NCI-H226 (cell line): ENCODE measurements around the gene ATP9B.
"Not testable (repeated sequence)": the region's sequence is repeated elsewhere in the genome, so short reads cannot be mapped to it uniquely, and the experiment has no call there.

Source experiments
- DNase-seq: peaks from one replicate; pipeline ENCODE4 v3.0.0-alpha.2; 2015

ATP9B gene

GRCh38 chr18:79300413-79300812 lies 231.2 kb downstream of the ATP9B start:
- DNase-seq: no peak

- no peak for DNase-seq
Measured at GRCh38 chr18:79302120-79302519, 232.9 kb downstream of the ATP9B start.

DNA sequence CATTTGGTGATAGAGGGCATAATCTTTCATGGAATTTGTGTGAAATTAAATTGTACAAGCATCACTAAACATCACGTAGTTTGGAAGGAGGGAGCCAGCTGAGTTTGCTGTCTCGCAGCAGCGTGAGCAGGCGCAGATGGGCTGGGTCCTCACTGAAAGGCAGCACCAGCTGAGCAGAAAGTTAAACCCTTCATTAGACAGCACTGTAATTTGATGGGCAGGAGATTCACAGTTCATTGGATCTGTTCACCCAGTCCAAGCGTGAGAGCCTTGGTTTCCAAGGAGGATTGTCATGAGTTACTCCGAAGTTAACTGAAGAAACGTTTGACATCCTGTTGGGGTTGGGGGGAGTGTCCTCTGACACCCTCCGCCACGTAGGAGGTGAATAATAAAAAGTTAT lies 236.7 kb downstream of the ATP9B start:
- no peak for DNase-seq

DNA sequence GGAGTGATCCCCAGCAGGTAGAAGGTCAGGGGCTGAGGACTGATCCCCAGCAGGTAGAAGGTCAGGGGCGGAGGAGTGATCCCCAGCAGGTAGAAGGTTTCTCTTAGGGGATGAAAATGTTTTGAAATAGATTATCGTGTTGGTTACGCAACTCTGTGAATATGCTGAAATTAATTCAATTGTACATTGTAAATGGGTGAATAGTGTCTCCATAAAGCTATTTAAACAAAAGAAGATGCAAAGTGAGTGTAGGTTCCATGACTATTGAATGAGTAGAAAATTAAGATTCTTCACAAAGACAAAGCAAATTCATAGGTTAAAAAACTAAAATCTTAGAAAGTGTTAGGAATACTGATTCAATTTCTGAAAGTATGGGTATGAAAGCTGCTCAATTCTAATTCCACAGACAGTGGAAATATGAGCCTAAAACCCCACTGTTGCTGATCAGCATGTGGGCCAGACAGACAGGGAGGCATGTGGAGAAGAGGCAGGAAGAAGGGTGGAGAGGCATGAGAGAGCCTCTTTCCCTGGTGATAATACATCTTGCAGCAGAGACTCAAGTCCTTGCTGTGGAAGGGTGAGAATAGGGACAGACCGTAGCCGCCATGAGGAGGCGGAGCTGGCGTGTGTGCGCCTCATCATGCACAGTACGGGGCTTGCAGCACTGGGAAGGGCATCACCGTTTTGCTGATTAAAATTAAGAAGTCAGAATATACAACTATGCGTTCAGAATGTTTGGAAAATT lies 240.6 kb downstream of the ATP9B start:
- no peak for DNase-seq

- no peak for DNase-seq
Measured at GRCh38 chr18:79314838-79315388, 245.7 kb downstream of the ATP9B start.

GRCh38 chr18:79315596-79315995 lies 246.4 kb downstream of the ATP9B start:
- no peak for DNase-seq

DNA sequence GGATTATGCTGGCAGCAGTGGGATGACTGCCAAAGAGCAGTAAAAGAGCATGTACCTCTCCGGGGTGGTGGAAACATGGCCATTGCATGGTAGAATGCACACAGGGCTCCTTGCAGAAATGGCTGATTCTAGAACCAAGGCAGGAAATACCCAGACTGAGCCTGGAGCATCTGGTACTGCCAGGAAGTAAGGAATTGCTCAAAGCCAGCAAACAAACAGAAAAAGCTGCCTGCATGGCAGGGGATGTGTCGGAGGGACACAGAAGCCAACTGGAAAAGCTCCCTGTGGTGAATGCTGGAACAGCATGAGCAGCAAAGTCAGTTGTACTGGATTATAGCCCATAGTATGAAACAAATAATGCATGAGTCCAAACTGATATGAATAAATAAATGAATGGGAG lies 248.5 kb downstream of the ATP9B start:
- no peak for DNase-seq

- DNase-seq: no peak
Measured at GRCh38 chr18:79318142-79318673, 249.0 kb downstream of the ATP9B start.

DNA sequence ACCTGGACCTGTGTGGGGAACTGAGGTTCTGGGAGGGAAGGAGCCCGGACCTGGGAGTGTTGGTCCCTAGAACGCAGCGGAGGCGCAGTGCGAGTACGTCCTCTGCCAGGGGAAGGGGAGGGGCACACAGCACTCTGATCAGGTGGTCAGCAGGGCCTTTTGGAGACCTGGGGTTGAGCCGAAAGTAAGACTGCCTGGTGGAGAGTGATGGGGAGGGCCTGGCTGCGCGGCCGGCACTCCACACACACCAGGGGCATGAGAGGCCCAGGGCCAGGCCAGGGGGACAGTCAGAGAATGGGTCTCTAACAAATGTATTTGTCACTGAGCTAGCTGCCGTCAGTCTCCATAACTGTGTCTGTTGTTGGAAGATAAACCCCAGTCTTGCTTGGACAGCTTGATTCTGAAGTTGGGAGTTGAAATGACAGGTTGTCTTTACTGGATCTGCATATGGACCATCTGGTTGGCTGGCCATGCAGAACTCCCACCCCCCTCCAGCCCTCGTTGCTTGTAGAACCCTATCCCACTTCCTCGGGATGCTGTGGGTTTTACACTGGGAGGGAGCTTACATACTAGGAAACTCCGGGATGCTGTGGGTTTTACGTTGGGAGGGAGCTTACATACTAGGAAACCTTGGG lies 251.1 kb downstream of the ATP9B start:
- DNase-seq: no peak

- DNase-seq: no peak
Measured at GRCh38 chr18:79321625-79322405, 252.6 kb downstream of the ATP9B start.

DNA sequence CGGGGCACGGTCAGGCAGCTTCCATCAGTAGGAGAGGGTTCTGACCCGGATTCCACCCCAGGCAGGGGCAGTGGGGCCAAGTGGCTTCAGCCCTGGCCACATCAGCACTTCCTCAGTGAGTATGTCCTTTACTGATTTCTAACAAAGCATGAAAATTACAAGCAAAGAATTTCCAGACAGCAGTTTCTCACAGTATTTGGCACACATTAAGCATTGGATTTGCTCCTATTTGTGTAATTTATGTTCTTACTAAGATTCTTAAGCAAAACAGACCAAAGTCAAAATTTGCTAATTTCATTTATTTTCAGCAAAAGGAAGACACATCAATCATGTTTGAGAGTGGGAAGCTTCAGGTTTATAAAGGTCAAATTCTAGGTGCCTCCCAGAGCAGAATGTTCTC lies 253.2 kb downstream of the ATP9B start:
- no peak for DNase-seq

- no peak for DNase-seq
Measured at GRCh38 chr18:79323471-79323870, 254.3 kb downstream of the ATP9B start.

- no peak for DNase-seq
Measured at GRCh38 chr18:79326413-79327198, 257.4 kb downstream of the ATP9B start.

GRCh38 chr18:79327199-79327721 lies 258.1 kb downstream of the ATP9B start:
- no peak for DNase-seq

- not testable (repeated sequence) for DNase-seq
Measured at GRCh38 chr18:79327915-79328314, 258.7 kb downstream of the ATP9B start.

- no peak for DNase-seq
Measured at GRCh38 chr18:79328887-79329286, 259.7 kb downstream of the ATP9B start.

DNA sequence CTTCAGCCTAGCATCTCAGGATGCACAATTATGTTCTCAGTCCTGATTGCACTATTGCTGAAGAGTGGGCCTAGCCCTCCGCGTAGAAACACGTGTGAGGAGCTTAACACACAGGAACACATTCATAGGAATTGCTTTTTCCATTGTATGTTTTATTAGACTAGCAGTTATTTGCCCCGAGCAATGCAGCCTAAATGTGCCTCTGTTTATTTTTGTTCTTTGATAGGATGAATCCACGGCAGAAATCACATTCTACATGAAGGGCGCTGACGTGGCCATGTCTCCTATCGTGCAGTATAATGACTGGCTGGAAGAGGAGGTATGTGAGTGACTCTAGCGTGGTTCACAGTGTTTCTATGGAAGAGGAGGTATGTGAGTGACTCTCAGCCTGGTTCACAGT lies 260.6 kb downstream of the ATP9B start:
- DNase-seq: no peak

DNA sequence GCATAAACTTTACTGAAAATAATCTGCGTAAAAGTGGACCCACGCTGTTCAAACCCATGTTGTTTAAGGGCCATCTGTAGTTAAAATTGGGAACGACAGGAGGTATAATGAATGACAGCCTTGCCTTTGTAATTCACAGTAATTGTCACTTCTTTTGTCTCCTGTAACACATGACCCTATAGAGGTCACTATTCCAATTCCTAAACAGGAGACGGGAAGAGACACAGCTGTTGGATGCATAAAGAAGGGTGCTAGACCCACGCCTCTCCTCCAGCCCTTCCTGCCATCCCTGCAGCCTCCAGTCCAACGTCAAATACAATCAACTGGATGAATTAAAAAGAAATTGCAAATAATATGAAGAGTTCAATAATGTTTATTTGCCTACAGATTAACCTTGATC lies 263.5 kb downstream of the ATP9B start:
- no peak for DNase-seq

- DNase-seq: no peak
Measured at GRCh38 chr18:79333046-79333445, 263.9 kb downstream of the ATP9B start.

GRCh38 chr18:79334496-79335233 lies 265.5 kb downstream of the ATP9B start:
- no peak for DNase-seq

DNA sequence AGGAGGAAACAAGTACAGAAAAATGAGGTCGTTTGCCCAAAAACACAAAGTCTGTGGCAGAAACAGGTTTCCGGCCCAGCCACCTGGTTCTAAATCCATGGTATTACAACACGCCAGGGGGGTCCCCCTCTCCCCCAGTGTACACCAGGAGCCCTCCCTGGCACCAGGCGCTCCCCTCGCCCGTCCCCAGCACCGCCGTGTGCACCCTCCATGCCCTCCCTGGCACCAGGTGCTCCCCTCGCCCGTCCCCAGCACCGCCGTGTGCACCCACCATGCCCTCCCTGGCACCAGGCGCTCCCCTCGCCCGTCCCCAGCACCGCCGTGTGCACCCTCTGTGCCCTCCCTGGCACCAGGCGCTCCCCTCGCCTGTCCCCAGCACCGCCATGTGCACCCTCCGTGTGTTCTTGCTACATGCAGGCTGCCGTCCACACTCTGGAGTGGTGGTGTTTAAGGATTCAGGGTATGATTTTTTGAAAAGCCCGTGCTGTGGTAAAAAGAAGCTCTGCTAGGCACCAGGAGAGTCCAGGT lies 266.7 kb downstream of the ATP9B start:
- no peak for DNase-seq
